GM23338 (cell line): Measurements from ENCODE around the gene C1QTNF1. TPM values are rescaled to one million over a fixed set of nuclear protein-coding genes. Genes with fewer than 3 reads are reported as not detected.

Experiments used
- ATAC-seq: fragments of 200-7000 bp; cut with Tn5 transposase; 3 replicates; pipeline ENCODE4 v1.9.1; 2020
- DNase-seq: peaks from one replicate; pipeline ENCODE4 v3.0.0-alpha.2; 2015; ENCODE audit warnings: low spot score
- H2AFZ ChIP-seq: fragments of 200-600 bp; sonication (generic); 2 replicates; pipeline ENCODE4 v1.8.0; 2016; ENCODE audit warnings: antibody characterized with exemption, mild to moderate bottlenecking, moderate library complexity
- H3F3A ChIP-seq: fragments of 200-600 bp; sonication (generic); replicated peaks from 2 replicates; pipeline ENCODE4 v1.8.0; 2017; ENCODE audit warnings: antibody characterized with exemption, mixed run types, low read depth
- H3K27ac ChIP-seq: fragments of 200-600 bp; sonication (generic); 2 replicates; pipeline ENCODE4 v1.6.1; 2016; ENCODE audit warnings: low read depth
- H3K27me3 ChIP-seq: fragments of 200-600 bp; sonication (generic); 2 replicates; pipeline ENCODE4 v1.8.0; 2016; ENCODE audit warnings: mild to moderate bottlenecking, mixed run types, moderate library complexity; ENCODE audit not compliant: insufficient read depth
- H3K36me3 ChIP-seq: fragments of 200-600 bp; sonication (generic); 2 replicates; pipeline ENCODE4 v1.8.0; 2016; ENCODE audit warnings: mild to moderate bottlenecking; ENCODE audit not compliant: insufficient read depth
- H3K4me1 ChIP-seq: fragments of 200-600 bp; sonication (generic); 2 replicates; pipeline ENCODE4 v1.8.0; 2016; ENCODE audit warnings: mild to moderate bottlenecking, moderate library complexity; ENCODE audit not compliant: insufficient read depth
- H3K4me2 ChIP-seq: fragments of 200-600 bp; sonication (generic); 2 replicates; pipeline ENCODE4 v1.7.1; 2017; ENCODE audit warnings: mixed run types
- H3K4me3 ChIP-seq: fragments of 200-600 bp; sonication (generic); 2 replicates; pipeline ENCODE4 v1.6.1; 2016; ENCODE audit warnings: mixed run types
- H3K79me2 ChIP-seq: fragments of 200-600 bp; sonication (generic); replicated peaks from 2 replicates; pipeline ENCODE4 v1.8.0; 2017; ENCODE audit warnings: mild to moderate bottlenecking; ENCODE audit not compliant: insufficient read depth
- H3K9me2 ChIP-seq: fragments of 200-600 bp; sonication (generic); 2 replicates; pipeline ENCODE4 v1.8.0; 2017; ENCODE audit not compliant: insufficient read depth
- H4K20me1 ChIP-seq: fragments of 200-600 bp; sonication (generic); replicated peaks from 2 replicates; pipeline ENCODE4 v1.8.0; 2017; ENCODE audit warnings: mild to moderate bottlenecking; ENCODE audit not compliant: insufficient read depth
- H3K27ac Mint-ChIP-seq: 2 replicates; pipeline ENCODE4 v1.8.0; 2020; ENCODE audit warnings: inconsistent platforms, mild to moderate bottlenecking, moderate library complexity, mixed read lengths
- H3K27me3 Mint-ChIP-seq: 3 replicates; pipeline ENCODE4 v1.8.0; 2022; ENCODE audit warnings: low read depth, mild to moderate bottlenecking, moderate library complexity, mixed read lengths, inconsistent platforms; ENCODE audit not compliant: insufficient read depth, poor library complexity
- H3K36me3 Mint-ChIP-seq: 3 replicates; pipeline ENCODE4 v1.8.0; 2021; ENCODE audit warnings: low read depth, mild to moderate bottlenecking, inconsistent platforms, moderate library complexity, mixed read lengths
- H3K4me1 Mint-ChIP-seq: 3 replicates; pipeline ENCODE4 v1.8.0; 2020; ENCODE audit warnings: mild to moderate bottlenecking, inconsistent platforms, mixed read lengths
- H3K4me3 Mint-ChIP-seq: 3 replicates; pipeline ENCODE4 v1.8.0; 2021; ENCODE audit warnings: moderate library complexity, mild to moderate bottlenecking, inconsistent platforms, mixed read lengths
- H3K9me3 Mint-ChIP-seq: 3 replicates; pipeline ENCODE4 v1.8.0; 2020; ENCODE audit warnings: moderate library complexity, mild to moderate bottlenecking, inconsistent platforms, mixed read lengths
- CREB1 ChIP-seq: fragments of 250-450 bp; sonication (Bioruptor Pico); IDR thresholded peaks from 2 replicates; pipeline ENCODE4 v1.5.0; 2020; ENCODE audit warnings: low read depth, mild to moderate bottlenecking, moderate library complexity
- EZH2 ChIP-seq: fragments of 200-600 bp; sonication (generic); IDR thresholded peaks from one replicate; pipeline ENCODE4 v1.8.0; 2017; ENCODE audit warnings: antibody characterized with exemption, mild to moderate bottlenecking, low read depth; ENCODE audit not compliant: unreplicated experiment
- JUNB ChIP-seq: IDR thresholded peaks from one replicate; pipeline ENCODE4 v1.6.1; 2016; ENCODE audit warnings: antibody characterized with exemption; ENCODE audit not compliant: unreplicated experiment
- NANOG ChIP-seq: IDR thresholded peaks from 2 replicates; pipeline ENCODE4 v1.6.1; 2016; ENCODE audit warnings: antibody characterized with exemption, borderline replicate concordance
- POLR2AphosphoS5 ChIP-seq: IDR thresholded peaks from 2 replicates; pipeline ENCODE4 v1.6.1; 2016; ENCODE audit warnings: antibody characterized with exemption, low read depth
- REST ChIP-seq: IDR thresholded peaks from one replicate; pipeline ENCODE4 v1.6.1; 2018; ENCODE audit warnings: antibody characterized with exemption; ENCODE audit not compliant: unreplicated experiment
- STAT1 ChIP-seq: IDR thresholded peaks from one replicate; pipeline ENCODE4 v1.6.1; 2016; ENCODE audit warnings: antibody characterized with exemption; ENCODE audit not compliant: unreplicated experiment
- ZNF114 ChIP-seq: fragments of 250-450 bp; sonication (Bioruptor Pico); IDR thresholded peaks from 2 replicates; pipeline ENCODE4 v1.5.0; 2020; ENCODE audit warnings: mild to moderate bottlenecking, moderate library complexity
- ZNF331 ChIP-seq: fragments of 250-450 bp; sonication (Bioruptor Pico); IDR thresholded peaks from 2 replicates; pipeline ENCODE4 v1.5.0; 2020; ENCODE audit warnings: low read depth, mild to moderate bottlenecking, moderate library complexity
- ZNF462 ChIP-seq: fragments of 250-450 bp; sonication (Bioruptor Pico); IDR thresholded peaks from 2 replicates; pipeline ENCODE4 v1.5.0; 2020; ENCODE audit warnings: mild to moderate bottlenecking, moderate library complexity
- polyA plus RNA-seq: library from polyadenylated mRNA; unstranded; fragments of >200 nt; fragmentation: Nextera tagmentation; extraction: Ambion mirVana; gene quantifications from 2 replicates; pipeline ENCODE4 v1.2.1, GENCODE V29; 2016
- total RNA-seq: library from RNA; depleted of rRNA; stranded (reverse); fragments of >200 nt; shearing (Covaris generic); gene quantifications from 2 replicates; pipeline ENCODE4 v1.2.3, GENCODE V29; 2014

Gene C1QTNF1
- total and polyA plus RNA-seq, 2 experiments from 2014 or later: 1.1 to 1.9 TPM

- peaks cover 3% of the 10 kb centered on the region; the same call in 1 of the 2 replicates for H3K36me3 ChIP-seq
- ATAC-seq (no peak), DNase-seq (no peak)
- H3K27ac Mint-ChIP-seq: no peak overlapping the region
- no peaks in the 10 kb centered on the region for H3K27me3 ChIP-seq
- no peaks in the 10 kb centered on the region for H3F3A ChIP-seq
- H3K9me3 Mint-ChIP-seq: peaks cover 4% of the 10 kb centered on the region; the same call in 1 of the 3 replicates
- H3K4me3 Mint-ChIP-seq: no peak overlapping the region
- H3K9me2 ChIP-seq: no peaks in the 10 kb centered on the region
- no peak overlapping the region for H3K4me3 ChIP-seq
- H3K4me1 ChIP-seq: peaks cover 7% of the 10 kb centered on the region; the same call in 1 of the 2 replicates
- H3K36me3 Mint-ChIP-seq: peaks cover 36% of the 10 kb centered on the region
- H3K4me2 ChIP-seq: no peak overlapping the region
- H4K20me1 ChIP-seq: peaks cover 9% of the 10 kb centered on the region
- TF ChIP-seq STAT1: no peak
- TF ChIP-seq ZNF462 (CRISPR knock-in tag): no peak
- TF ChIP-seq JUNB: no peak
- no peak for TF ChIP-seq NANOG
- no peak for TF ChIP-seq REST
- TF ChIP-seq EZH2: no peak
- no peak for TF ChIP-seq CREB1
- no peak for TF ChIP-seq ZNF331 (CRISPR knock-in tag)
- TF ChIP-seq POLR2AphosphoS5: no peak
- TF ChIP-seq ZNF114 (CRISPR knock-in tag): no peak
- no peaks in the 10 kb centered on the region for H3K79me2 ChIP-seq
- peaks cover 8% of the 10 kb centered on the region; the same call in 2 of the 3 replicates for H3K4me1 Mint-ChIP-seq
- H2AFZ ChIP-seq: no peak overlapping the region
- H3K27me3 Mint-ChIP-seq: peaks cover 9% of the 10 kb centered on the region
- no peak overlapping the region for H3K27ac ChIP-seq
Observed at GRCh38 chr17:79077587-79077986, 53.6 kb downstream of the C1QTNF1 start.
